Right lobe of liver (tissue), 4 donors: Measurements from ENCODE around the gene SUCNR1.

ENCODE experiments used
- POLR2A ChIP-seq: fragments of 450-650 bp; IDR thresholded peaks from one replicate; pipeline ENCODE4 v1.6.1; 2017; ENCODE audit warnings: antibody characterized with exemption, mild to moderate bottlenecking
- TF ChIP-seq, protein P1 (sequence below), 4 donors: fragments of 200-600 bp in 3 of 4; fragments of 450-650 bp in 1 of 4; IDR thresholded peaks; one replicate each; pipeline versions ENCODE4 v1.5.1 to v1.8.0; 2016 to 2022; ENCODE audit warnings: antibody characterized with exemption in 4 of 4, mild to moderate bottlenecking in 2 of 4
- donor health status: DM: no; HTN: no; CAD: no.
- donor health status: DM: no; HTN: no; CAD: no.
- donor health status: DM: no; HTN: yes; CAD: no.

DNA sequence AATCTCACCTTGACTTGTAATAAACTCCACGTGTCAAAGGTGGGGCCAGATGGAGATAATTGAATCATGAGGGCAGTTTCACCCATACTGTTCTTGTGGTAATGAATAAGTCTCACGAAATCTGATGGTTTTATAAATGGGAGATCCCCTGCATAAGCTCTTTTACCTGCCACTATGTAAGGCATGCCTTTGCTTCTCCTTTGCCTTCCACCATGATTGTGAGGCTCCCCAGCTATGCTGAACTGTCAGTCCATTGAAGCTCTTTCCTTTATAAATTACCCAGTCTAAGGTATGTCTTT, 45.5 kb downstream of the SUCNR1 start:
- TF ChIP-seq, protein P1, sequence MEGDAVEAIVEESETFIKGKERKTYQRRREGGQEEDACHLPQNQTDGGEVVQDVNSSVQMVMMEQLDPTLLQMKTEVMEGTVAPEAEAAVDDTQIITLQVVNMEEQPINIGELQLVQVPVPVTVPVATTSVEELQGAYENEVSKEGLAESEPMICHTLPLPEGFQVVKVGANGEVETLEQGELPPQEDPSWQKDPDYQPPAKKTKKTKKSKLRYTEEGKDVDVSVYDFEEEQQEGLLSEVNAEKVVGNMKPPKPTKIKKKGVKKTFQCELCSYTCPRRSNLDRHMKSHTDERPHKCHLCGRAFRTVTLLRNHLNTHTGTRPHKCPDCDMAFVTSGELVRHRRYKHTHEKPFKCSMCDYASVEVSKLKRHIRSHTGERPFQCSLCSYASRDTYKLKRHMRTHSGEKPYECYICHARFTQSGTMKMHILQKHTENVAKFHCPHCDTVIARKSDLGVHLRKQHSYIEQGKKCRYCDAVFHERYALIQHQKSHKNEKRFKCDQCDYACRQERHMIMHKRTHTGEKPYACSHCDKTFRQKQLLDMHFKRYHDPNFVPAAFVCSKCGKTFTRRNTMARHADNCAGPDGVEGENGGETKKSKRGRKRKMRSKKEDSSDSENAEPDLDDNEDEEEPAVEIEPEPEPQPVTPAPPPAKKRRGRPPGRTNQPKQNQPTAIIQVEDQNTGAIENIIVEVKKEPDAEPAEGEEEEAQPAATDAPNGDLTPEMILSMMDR (IDR thresholded peaks at IDR 0.05), result no peak
- no peak for TF ChIP-seq POLR2A
